HCEC 1CT (cell line): ENCODE results near the gene FMN2.
"Not testable (repeated sequence)": the region's sequence is repeated elsewhere in the genome, so short reads cannot be mapped to it uniquely, and the experiment has no call there.

Experiments
- DNase-seq: peaks from one replicate; pipeline ENCODE4 v3.0.0-alpha.2; 2017

FMN2 gene

GRCh38 chr1:240258910-240259309 is 167.2 kb downstream of the FMN2 start:
- peak; percentile 98 for DNase-seq

DNA sequence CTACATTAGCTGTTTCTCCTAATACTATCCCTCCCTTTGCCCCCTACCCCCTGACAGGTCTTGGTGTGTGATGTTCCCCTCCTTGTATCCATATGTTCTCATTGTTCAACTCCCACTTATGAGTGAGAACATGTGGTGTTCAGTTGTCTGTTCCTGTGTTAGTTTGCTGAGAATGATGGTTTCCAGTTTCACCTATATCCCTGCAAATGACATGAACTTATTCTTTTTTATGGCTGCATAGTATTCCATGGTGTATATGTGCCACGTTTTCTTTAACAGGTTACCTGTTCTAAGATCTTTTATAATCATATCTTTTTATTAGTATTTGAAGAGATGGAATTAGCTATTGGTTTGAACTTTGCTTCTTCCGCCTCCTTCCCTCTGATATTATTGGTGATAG is 172.8 kb downstream of the FMN2 start:
- not testable (repeated sequence) for DNase-seq

DNA sequence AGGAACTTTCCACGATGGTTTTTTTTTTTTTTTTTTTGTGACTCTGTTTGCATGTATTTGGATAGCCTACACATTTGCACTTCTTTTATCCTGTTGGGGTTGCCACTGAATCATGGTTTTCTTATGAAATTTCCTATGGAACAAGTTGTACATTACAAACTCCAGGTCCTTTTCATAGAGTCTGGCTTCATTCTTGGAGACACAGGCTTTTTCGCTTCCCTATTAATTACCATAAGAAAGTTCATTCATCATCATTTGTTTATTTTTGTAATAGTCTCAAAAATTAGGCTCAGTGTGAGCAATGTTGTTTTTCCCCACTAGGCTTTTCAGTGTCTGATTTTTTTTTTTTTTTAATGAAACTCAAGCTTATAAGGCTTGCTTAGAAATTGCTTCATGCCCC is 179.4 kb downstream of the FMN2 start:
- DNase-seq, result peak; percentile 68

DNA sequence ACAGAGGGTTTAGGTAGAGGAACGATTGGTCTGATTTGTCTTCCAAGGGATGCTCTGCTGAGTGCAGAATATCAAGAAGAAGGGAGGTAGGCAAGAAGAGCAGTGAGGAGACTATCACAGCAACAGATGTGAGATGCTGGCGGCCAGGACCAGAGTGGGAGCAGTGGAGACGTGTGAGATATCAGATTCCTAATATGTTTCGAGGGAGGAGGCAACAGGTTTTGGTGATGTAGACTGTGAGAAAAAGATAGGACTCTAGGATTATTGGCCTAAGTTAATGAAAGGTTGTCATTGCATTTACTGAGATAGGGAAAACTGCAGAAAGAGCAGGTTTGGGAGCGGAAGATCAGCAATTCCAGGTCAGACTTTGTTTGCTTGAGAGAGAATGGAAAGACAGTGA is 182.9 kb downstream of the FMN2 start:
- no peak for DNase-seq

GRCh38 chr1:240275219-240275618 is 183.5 kb downstream of the FMN2 start:
- not testable (repeated sequence) for DNase-seq

DNA sequence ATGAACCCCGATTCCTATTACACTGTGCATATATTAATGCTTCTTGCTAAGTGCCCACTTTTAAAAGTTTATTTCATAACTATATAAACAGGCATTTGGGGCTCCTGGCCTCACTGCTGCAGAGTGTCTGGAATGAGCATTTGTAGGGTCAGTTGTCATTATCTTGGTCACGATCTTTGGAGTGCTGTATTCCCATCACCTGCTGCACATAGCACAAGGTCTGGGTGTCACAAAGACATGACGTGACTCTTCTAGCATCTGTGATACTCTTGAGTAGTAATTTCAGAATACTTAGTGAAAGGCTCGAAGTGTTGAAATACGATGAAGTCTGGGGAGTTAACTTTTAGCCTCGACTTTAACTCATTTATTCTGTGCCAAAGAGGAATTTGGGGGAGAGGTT is 186.4 kb downstream of the FMN2 start:
- no peak for DNase-seq

DNA sequence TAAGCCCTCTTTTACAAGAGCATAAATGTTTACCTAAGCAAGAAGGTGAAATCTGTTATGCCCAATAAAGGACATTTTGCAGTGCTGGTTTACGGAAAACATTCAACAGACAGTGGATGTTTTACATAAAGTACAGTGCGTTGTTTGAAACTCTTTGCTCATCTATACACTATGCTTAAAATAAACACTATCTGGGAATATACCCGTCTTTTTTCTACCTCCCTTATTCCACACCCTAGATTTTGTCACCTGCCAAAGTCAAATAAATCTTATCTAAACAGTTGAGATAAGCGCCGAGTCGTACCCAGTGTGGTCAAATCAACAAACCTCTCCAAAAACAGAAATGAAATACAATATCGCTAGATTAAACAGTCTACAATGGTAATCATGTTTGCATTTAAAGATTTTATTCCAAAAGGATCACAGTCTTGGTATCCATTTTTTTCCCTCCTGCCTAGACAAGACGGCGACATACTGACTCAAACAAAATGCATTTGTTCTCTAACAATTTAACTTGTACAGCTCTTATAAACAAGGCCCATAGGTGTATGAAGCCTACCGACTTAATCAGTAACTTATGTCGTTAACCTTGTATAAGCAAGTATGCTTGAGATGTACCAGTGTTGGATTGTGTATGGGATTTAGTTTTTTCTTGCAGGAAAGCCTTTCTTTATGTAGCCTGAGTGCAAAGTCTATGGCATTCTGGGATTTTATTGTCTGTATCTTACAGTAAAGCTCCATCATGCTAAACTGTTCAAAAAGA is 189.1 kb downstream of the FMN2 start:
- DNase-seq, result no peak

DNA sequence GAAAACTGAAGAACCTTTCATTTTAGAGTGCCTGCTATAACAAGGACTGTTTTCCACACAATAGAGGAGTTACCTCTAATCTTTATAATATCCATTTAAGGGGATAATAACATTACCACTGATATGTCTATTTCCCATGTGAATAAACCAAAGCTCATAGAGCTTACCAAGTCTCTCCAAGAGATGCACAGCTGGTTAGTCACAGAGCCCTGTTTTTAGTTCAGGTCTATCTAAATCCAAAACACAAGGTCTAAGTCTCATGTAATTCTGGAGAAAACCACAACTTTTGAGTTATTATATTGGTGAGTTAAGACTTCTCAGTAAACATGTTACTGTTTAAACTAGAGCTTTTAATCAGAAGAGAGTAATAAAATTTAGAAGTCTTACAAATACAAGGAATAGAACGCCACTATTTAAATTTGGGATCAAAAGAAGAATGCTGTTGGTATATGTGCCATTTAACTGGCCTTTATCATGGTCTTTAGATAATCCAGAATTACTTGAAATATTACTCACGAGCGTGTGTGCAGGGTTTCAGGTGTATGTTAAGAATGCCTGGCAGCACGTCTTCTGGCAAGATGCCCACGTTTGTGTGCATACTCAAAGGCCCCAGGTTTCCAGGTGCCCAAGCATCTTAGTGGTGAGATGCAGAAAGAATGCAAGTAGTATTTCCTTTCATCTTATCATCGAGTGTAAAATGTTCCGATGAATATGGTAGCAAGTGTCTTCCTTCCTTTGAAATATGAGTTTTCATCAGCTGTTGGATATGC is 190.6 kb downstream of the FMN2 start:
- peak; percentile 27 for DNase-seq

DNA sequence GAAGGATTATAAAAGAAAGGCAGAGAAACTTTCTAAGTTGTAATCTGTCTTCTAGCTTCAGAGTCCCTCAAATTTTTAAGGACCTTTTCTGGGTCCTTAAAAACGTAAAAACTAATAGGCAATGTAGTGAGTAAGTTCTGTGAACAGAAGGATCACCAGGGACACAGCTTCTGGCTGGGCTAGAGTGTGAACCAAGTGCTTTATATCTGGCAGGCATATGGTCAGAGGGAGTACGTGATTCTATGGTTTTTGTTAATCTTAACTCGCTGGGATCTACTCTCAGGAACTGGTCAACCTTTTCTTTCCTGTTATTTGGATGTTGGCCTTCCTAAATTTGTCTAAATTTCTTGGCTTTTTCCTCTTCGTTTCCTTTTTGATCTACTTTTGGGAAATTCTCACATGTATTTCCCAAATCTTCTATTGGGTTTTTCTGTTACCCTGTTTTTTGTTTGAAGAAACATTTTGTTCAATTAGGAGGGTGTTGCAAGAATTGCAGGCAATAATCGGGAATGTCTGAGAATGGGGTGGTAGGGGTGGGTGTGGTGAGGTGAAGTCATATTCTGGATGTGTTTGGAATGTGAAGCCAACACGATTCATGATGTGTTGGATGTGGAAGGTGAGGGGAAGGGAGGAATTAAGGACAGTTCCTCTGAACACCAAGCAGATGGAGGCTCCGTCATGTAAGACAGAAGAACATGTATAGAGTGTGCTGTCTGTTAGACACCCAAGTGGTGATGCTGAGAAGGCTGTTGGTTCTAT is 193.2 kb downstream of the FMN2 start:
- DNase-seq, result peak; percentile 66

GRCh38 chr1:240285540-240285939 is 193.9 kb downstream of the FMN2 start:
- DNase-seq, result peak; percentile 96

DNA sequence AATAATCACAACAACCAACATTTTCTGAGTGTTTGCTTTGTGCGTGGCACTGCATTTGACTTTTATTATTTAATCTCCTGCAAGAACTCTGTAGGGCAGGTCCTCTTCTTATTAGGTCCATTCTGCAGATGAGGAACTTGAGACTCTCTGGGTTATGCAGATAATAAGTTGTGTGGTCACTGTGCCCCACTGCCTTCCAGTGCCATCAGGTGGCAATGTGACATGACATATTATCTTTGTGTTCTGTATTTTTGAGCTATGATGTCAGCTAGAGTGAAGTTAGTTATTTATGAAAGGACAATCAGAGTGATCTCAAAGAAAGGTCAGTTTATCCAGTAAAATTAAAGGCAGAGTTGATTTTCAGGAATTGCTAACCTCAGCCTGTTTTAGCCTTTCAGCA is 196.0 kb downstream of the FMN2 start:
- no peak for DNase-seq

GRCh38 chr1:240293706-240294105 is 202.0 kb downstream of the FMN2 start:
- DNase-seq, result no peak

- peak; percentile 73 for DNase-seq
These were observed 202.9 kb downstream of the FMN2 start for GRCh38 chr1:240294566-240294965.

DNA sequence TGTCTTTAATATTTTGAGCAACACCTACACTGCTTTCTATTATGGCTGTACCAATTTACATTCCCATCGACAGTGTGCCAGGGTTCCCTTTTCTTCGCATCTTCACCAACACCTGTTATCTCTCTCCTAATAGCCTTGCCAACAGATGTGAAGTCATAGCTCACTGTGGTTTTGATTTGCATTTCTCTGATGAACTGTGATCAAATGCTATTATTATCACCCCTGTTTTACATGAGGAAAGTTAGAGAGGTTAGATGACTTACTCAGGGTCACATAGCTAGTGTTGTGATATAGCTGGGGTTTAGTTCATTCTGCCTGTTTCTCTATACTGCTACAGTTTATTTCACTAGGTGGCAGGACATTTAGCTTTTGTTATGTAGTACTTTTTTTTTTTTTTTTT is 204.1 kb downstream of the FMN2 start:
- DNase-seq, result peak; percentile 63

DNA sequence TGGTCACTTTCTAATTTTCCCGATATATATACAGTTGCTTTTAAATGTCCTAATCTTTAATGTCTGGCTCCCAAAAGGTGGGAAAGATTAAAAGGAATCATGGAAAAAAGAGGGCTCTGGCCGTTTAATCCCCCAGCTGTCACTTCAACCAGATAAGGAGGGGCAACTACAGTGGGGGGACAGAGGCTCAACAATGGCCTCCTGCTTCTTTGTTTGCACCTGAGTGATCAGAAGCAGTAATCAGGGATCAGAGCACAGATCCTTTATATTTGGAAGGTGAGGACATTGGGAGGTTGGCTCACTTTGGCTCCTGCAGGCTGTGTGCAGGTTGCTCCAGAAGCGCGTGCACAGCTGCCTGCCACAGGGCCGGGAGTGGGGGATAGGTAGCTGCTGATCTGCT is 212.8 kb downstream of the FMN2 start:
- no peak for DNase-seq

GRCh38 chr1:240306673-240307072 is 215.0 kb downstream of the FMN2 start:
- peak; percentile 82 for DNase-seq

- peak; percentile 26 for DNase-seq
These were observed 216.4 kb downstream of the FMN2 start for GRCh38 chr1:240308096-240308495.

- peak; percentile 8 for DNase-seq
These were observed 218.1 kb downstream of the FMN2 start for GRCh38 chr1:240309769-240310168.

- peak; percentile 99 for DNase-seq
These were observed 218.7 kb downstream of the FMN2 start for GRCh38 chr1:240310226-240310925.

- DNase-seq, result peak; percentile 99
These were observed 221.2 kb downstream of the FMN2 start for GRCh38 chr1:240312872-240313271.

- no peak for DNase-seq
These were observed 223.4 kb downstream of the FMN2 start for GRCh38 chr1:240314845-240315801.

- DNase-seq, result no peak
These were observed 228.3 kb downstream of the FMN2 start for GRCh38 chr1:240319998-240320397.
